Stimulated activated CD4-positive, alpha-beta T cell treated with anti-CD3 and anti-CD28 coated beads, Interleukin-15, amount 100 ng/mL, for 1 hour (primary cell): ENCODE measurements around the gene MSRB3.

Source experiments
- DNase-seq, 2 donors: peaks; one replicate each; pipeline ENCODE4 v3.0.0-alpha.2; 2020; ENCODE audit warnings: low read depth in 1 of 2, low spot score in 1 of 2

The MSRB3 gene

GRCh38 chr12:65494537-65494936 lies 216.1 kb downstream of the MSRB3 start:
- DNase-seq, result no peak

GRCh38 chr12:65495233-65495632 lies 216.8 kb downstream of the MSRB3 start:
- DNase-seq, result no peak

DNA sequence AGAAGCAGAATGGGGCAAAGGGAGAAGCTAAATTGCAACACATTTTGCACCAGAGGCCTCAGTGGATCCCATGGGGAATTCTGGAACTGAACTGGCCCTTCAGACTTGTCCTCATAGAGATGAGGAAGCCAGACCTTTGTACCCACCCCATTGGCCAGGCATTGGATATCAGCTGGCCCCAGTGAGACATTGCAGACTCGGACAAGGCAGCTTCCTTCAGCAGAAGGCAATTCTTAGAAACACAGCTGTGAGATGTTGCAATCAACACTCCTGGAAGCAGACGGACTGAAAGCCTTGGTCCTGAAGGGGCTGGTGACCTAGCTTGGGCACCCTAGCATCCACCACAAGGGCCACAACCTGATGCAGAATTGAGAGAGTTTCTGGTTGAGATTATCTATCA lies 218.1 kb downstream of the MSRB3 start:
- no peak for DNase-seq

- DNase-seq, result no peak
Measured at GRCh38 chr12:65497660-65498059, 219.2 kb downstream of the MSRB3 start.

DNA sequence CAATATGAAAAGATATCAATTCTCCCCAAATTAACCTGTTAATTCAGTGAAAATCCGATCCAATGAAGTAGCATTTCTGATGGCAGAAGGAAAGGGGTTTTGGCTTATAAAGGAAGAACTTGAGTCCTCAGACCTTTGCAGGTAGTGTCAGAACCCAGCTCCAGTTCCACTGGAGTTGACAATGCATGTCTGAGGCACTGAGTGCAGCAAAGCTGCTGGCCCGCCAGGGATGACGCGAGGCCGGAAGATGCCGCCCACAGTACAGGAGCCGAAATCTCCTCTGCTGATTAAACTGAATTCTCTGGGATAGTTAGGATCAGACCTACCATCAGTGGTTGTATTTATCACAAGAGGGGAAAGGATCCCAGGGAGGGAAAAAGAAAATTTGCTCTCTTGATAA lies 220.7 kb downstream of the MSRB3 start:
- no peak for DNase-seq

DNA sequence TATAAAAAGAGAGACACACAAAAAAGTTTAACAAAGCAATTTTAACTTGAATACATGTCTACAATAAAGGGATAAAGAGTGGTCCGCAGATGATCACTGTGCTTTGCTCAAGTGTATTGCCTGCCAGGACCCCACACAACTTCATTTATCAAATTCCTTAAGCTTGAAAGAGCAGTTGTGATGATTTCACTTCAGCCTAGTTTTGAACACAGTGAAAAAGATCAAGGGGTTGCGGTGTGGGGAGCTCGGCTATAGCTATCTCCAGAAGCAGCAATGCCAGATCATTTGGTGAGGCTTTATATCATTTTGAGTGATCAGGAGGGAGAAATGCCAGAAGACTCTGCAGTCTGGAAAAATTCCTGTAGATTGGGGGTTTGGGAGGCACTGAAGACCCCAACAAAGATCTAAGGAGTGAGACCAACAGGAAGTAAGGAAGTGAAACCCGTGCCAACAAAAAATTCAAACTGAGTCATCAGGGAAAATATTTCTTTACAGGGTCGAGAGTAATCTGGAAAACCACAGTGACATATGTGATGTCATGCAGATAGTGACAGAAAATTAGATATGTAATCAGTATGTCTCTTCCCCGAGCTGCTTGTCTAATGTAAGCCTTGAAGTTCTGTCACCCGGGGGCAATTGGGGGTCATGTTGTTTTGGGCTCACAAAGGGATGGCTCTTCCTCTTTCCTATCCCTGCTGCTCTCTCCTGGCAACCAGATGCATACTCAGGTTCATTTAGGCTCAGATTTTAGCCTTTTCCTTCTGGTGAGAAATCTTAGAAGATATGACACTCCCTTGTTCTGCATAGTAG lies 221.8 kb downstream of the MSRB3 start:
- no peak for DNase-seq

- DNase-seq, result no peak
Measured at GRCh38 chr12:65501093-65501621, 222.7 kb downstream of the MSRB3 start.

- DNase-seq, result no peak
Measured at GRCh38 chr12:65501935-65502334, 223.5 kb downstream of the MSRB3 start.

- no peak for DNase-seq
Measured at GRCh38 chr12:65504417-65504816, 225.9 kb downstream of the MSRB3 start.

GRCh38 chr12:65505386-65506121 lies 227.1 kb downstream of the MSRB3 start:
- no peak for DNase-seq

- DNase-seq, result no peak
Measured at GRCh38 chr12:65508276-65509035, 230.0 kb downstream of the MSRB3 start.

- no peak for DNase-seq
Measured at GRCh38 chr12:65510007-65510406, 231.5 kb downstream of the MSRB3 start.

GRCh38 chr12:65510584-65511050 lies 232.1 kb downstream of the MSRB3 start:
- DNase-seq, result no peak

DNA sequence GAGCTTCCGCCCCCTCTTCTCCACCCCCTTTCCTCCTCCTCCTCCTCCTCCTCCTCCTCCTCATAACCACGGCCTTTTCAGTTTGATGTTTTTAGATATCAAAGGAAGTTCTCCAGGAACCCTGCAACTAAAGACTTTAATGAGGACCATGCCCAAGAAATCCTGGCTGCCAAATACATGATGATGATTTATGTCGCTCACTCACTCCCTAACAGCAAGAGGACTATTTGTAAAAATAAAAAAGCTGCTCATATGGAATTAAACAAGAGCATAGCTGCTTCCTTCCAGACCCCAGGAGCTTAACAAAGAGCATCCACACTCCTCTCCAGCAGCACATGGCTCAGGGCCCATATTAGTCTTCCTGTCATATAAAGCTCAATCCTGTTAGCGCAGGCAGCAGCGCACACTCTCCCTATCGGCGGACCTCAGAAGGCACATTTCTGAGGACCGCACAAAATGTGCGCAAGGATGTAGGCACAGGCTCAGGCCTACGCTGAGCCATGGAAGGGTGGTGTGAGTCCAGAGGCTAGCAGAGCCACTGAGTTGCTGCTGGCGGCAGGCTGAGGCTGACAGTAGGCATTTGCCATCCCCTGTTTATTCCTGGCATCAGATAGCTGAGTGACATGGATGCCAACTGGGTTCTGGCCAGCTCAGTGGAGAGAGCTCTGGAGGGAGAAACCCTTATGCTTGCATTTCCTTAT lies 232.8 kb downstream of the MSRB3 start:
- no peak for DNase-seq

GRCh38 chr12:65511912-65512311 lies 233.4 kb downstream of the MSRB3 start:
- no peak for DNase-seq
